HCT116 (cell line): ENCODE results near the gene SLC9C2. TPM values are rescaled to one million over a fixed set of nuclear protein-coding genes. Genes with fewer than 3 reads are reported as not detected.
"Not testable (repeated sequence)": the region's sequence is repeated elsewhere in the genome, so short reads cannot be mapped to it uniquely, and the experiment has no call there.

ENCODE experiments used
- ATAC-seq: fragments of 200-7000 bp; cut with Tn5 transposase; 2 replicates; pipeline ENCODE4 v1.9.1; 2020; ENCODE audit warnings: mild to moderate bottlenecking, moderate library complexity
- BruUV-seq: library from RNA; stranded (reverse); fragments of 400-500 nt; replicated peaks from 2 replicates; lab custom pipeline; 2021; lab: Mats Ljungman, UMichigan
- CTCF ChIA-PET: fragments of 300-600 bp; sonication (Branson Sonifier 250); formaldehyde crosslinking; loops from one replicate; lab custom pipeline; 2021; ENCODE audit warnings: antibody characterized with exemption; lab: Charles Lee
- POLR2A ChIA-PET: fragments of 300-600, 350-600 bp; sonication (Branson Sonifier 250); formaldehyde crosslinking; loops from one replicate; lab custom pipeline; 2021; ENCODE audit warnings: antibody characterized with exemption; lab: Charles Lee
- RAD21 ChIA-PET, 2 experiments: fragments of 300-600 bp; sonication (Branson Sonifier 250); formaldehyde crosslinking; loops; one replicate each; lab custom pipeline; 2023; ENCODE audit warnings: low total read pairs in 2 of 2; ENCODE audit not compliant: uncharacterized antibody in 2 of 2, unreplicated experiment in 2 of 2, low non-redundant PET in 1 of 2; lab: Charles Lee
- DNase-seq: peaks from one replicate; pipeline ENCODE4 v3.0.0-alpha.2; 2010; ENCODE audit warnings: low read depth, low spot score
- H2AFZ ChIP-seq: fragments of 200-600 bp; shearing (Covaris generic), sonication (generic); 2 replicates; pipeline ENCODE4 v1.6.1; 2017; ENCODE audit warnings: low read depth, mixed run types, mixed read lengths, antibody characterized with exemption, low read length; ENCODE audit not compliant: poor library complexity, severe bottlenecking
- H3K27ac ChIP-seq: 2 replicates; pipeline ENCODE4 v1.5.1; 2012; ENCODE audit warnings: low read depth, low read length
- H3K27me3 ChIP-seq: fragments of 200-600 bp; sonication (generic); 2 replicates; pipeline ENCODE4 v1.6.1; 2016; ENCODE audit warnings: mixed run types, low read length, mixed read lengths; ENCODE audit not compliant: insufficient read depth
- H3K36me3 ChIP-seq, 2 experiments: fragments of 200-500 bp in 1 of 2; fragments of 200-600 bp in 1 of 2; sonication (Bioruptor generic) in 1 of 2; sonication (generic) in 1 of 2; 2 replicates each; pipeline versions ENCODE4 v1.5.1 to v1.6.1; 2014 to 2016; ENCODE audit warnings: low read length in 2 of 2, inconsistent platforms in 1 of 2, mixed read lengths in 1 of 2, mixed run types in 1 of 2; ENCODE audit not compliant: insufficient read depth in 2 of 2, control insufficient read depth in 1 of 2
- H3K4me1 ChIP-seq, 2 experiments: fragments of 200-600 bp in 1 of 2; sonication (generic) in 1 of 2; 2 replicates each; pipeline versions ENCODE4 v1.5.1 to v1.6.1; 2012 to 2017; ENCODE audit warnings: low read length in 2 of 2, inconsistent platforms in 1 of 2, mild to moderate bottlenecking in 1 of 2, mixed read lengths in 1 of 2, mixed run types in 1 of 2, moderate library complexity in 1 of 2; ENCODE audit not compliant: insufficient read depth in 2 of 2, control insufficient read depth in 1 of 2
- H3K4me2 ChIP-seq: fragments of 200-600 bp; sonication (generic); 2 replicates; pipeline ENCODE4 v1.6.1; 2017; ENCODE audit warnings: mixed run types, low read length, mixed read lengths
- H3K4me3 ChIP-seq, 2 experiments: fragments of 200-600 bp in 1 of 2; sonication (generic) in 1 of 2; replicated peaks in 1 of 2; 2 replicates each; pipeline ENCODE4 v1.5.1; 2011 to 2016; ENCODE audit warnings: low read length in 2 of 2, control low read depth in 1 of 2, low read depth in 1 of 2, mild to moderate bottlenecking in 1 of 2, mixed read lengths in 1 of 2, mixed run types in 1 of 2
- H3K79me2 ChIP-seq: fragments of 200-600 bp; sonication (generic); 2 replicates; pipeline ENCODE4 v1.6.1; 2017; ENCODE audit warnings: mild to moderate bottlenecking, mixed run types, low read length, moderate library complexity, mixed read lengths; ENCODE audit not compliant: insufficient read depth
- H3K9ac ChIP-seq: fragments of 200-600 bp; sonication (generic); 2 replicates; pipeline ENCODE4 v1.6.1; 2016; ENCODE audit warnings: low read length, mixed read lengths
- H3K9me2 ChIP-seq: fragments of 200-600 bp; sonication (generic), shearing (Covaris generic); 2 replicates; pipeline ENCODE4 v1.6.1; 2017; ENCODE audit warnings: mixed run types, mild to moderate bottlenecking, moderate library complexity; ENCODE audit not compliant: insufficient read depth
- H3K9me3 ChIP-seq, 2 experiments: fragments of 200-500 bp in 1 of 2; fragments of 200-600 bp in 1 of 2; sonication (Bioruptor generic) in 1 of 2; sonication (generic) in 1 of 2; 2 replicates each; pipeline ENCODE4 v1.6.1; 2014 to 2017; ENCODE audit warnings: low read length in 2 of 2, mixed read lengths in 2 of 2, inconsistent platforms in 1 of 2, low read depth in 1 of 2, mild to moderate bottlenecking in 1 of 2, mixed run types in 1 of 2, moderate library complexity in 1 of 2; ENCODE audit not compliant: control insufficient read depth in 1 of 2, insufficient read depth in 1 of 2
- H4K20me1 ChIP-seq: fragments of 200-600 bp; sonication (generic), shearing (Covaris generic); 2 replicates; pipeline ENCODE4 v1.6.1; 2017; ENCODE audit warnings: mixed run types, mild to moderate bottlenecking, moderate library complexity; ENCODE audit not compliant: insufficient read depth
- ELF1 ChIP-seq: IDR thresholded peaks from 2 replicates; pipeline ENCODE4 v1.6.1; 2012; ENCODE audit warnings: low read depth, borderline replicate concordance
- EZH2 ChIP-seq: fragments of 200-600 bp; sonication (generic); IDR thresholded peaks from 2 replicates; pipeline ENCODE4 v1.6.1; 2017; ENCODE audit warnings: antibody characterized with exemption, mixed run types
- EZH2phosphoT487 ChIP-seq: fragments of 200-600 bp; IDR thresholded peaks from 2 replicates; pipeline ENCODE4 v1.6.1; 2018; ENCODE audit warnings: antibody characterized with exemption, borderline replicate concordance
- SIN3A ChIP-seq: IDR thresholded peaks from 2 replicates; pipeline ENCODE4 v1.6.1; 2012; ENCODE audit warnings: low read depth
- ZNF274 ChIP-seq: fragments of 200-500 bp; sonication (Bioruptor generic); IDR thresholded peaks from 2 replicates; pipeline ENCODE4 v1.6.1; 2014; ENCODE audit warnings: mild to moderate bottlenecking, low read depth, low read length, inconsistent platforms
- intact Hi-C: fragments of 100-400 bp; cut with micrococcal nuclease; formaldehyde crosslinking; loops from 2 replicates; pipeline ENCODE4 v1.10.0; 2022
- total RNA-seq: library from RNA; stranded (reverse); gene quantifications from one replicate; pipeline ENCODE4 v1.2.1, GENCODE V29; 2021; ENCODE audit not compliant: unreplicated experiment

SLC9C2 gene
- total RNA-seq, 1 experiment from 2014 or later, result not detected

DNA sequence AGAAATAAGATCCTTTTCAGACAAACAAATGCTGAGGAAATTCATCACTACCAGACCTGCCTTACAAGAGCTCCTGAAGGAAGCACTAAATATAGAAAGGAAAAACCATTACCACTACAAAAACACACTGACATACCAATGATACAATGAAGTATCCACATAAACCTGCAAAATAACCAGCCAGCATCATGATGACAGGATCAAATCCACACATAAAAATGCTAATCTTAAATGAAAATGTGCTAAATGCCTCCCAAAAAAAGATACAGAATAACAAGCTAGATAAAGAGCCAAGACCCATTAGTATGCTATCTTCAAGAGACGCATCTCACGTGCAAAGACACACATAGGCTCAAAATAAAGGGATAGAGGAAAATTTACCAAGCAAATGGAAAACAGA is 140.2 kb downstream of the SLC9C2 start:
- H3K4me3 ChIP-seq, H3K27ac ChIP-seq, H3K4me2 ChIP-seq, intact Hi-C loops, H3K9me2 ChIP-seq, H4K20me1 ChIP-seq, BruUV-seq, H3K36me3 ChIP-seq, CTCF ChIA-PET, H3K9ac ChIP-seq, DNase-seq, ATAC-seq, POLR2A ChIA-PET, RAD21 ChIA-PET, H3K27me3 ChIP-seq, H3K4me1 ChIP-seq, H3K9me3 ChIP-seq, H2AFZ ChIP-seq, H3K79me2 ChIP-seq: not testable (repeated sequence)

DNA sequence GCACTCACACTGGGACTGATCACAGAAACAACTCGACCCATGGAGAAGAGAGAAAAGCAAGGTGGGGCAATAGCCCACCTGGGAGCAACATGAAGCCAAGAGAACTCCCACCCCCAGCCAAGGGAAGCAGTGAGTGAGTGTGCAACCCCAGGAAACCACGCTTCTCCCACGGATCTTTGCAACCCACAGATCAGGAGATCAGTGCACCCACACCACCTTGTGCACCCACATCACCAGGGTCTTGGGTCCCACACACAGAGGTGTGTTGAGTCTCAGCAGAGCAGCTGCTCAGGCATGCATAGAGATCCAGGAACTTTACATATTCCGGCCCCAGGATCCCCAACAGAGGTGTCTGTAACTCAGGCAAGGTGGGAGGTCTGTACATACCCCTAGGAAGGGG is 143.0 kb downstream of the SLC9C2 start:
- Histone ChIP-seq H4K20me1 (no peaks in the 10 kb centered on the region), H3K4me2 (no peak overlapping the region), H3K9me3 (no peaks in the 10 kb centered on the region), H3K27me3 (no peaks in the 10 kb centered on the region), H3K9ac (no peak overlapping the region), H3K36me3 (no peaks in the 10 kb centered on the region), H3K4me1 (no peaks in the 10 kb centered on the region), H2AFZ (no peak overlapping the region), H3K79me2 (no peaks in the 10 kb centered on the region), H3K4me3 (no peak overlapping the region), H3K9me2 (no peaks in the 10 kb centered on the region), H3K27ac (no peak overlapping the region)
- intact Hi-C loops, result no loop called here
- ChIA-PET CTCF (no interaction called here), POLR2A (no interaction called here), RAD21 (no interaction called here)
- TF ChIP-seq EZH2phosphoT487, result no peak
- TF ChIP-seq EZH2, result no peak
- no peak for TF ChIP-seq ZNF274
- no peak for TF ChIP-seq SIN3A
- TF ChIP-seq ELF1, result no peak
- DNase-seq (no peak), ATAC-seq (no peak)
- no TSS peak for BruUV-seq
